Activated naive CD4-positive, alpha-beta T cell treated with anti-CD3 and anti-CD28 coated beads for 36 hours (primary cell): ENCODE data around the gene KRTAP4-11. TPM values are rescaled to one million over a fixed set of nuclear protein-coding genes. Genes with fewer than 3 reads are reported as not detected.
"Not testable (repeated sequence)": the region's sequence is repeated elsewhere in the genome, so short reads cannot be mapped to it uniquely, and the experiment has no call there.

Experiments used
- CTCF ChIA-PET: fragments of 350-600 bp; sonication (Branson Sonifier 250); formaldehyde crosslinking; loops from one replicate; lab custom pipeline; 2021; ENCODE audit warnings: antibody characterized with exemption; lab: Charles Lee
- DNase-seq: peaks from one replicate; pipeline ENCODE4 v3.0.0-alpha.2; 2020
- H3K27ac Mint-ChIP-seq: one replicate; pipeline ENCODE4 v1.8.0; 2021; ENCODE audit warnings: mild to moderate bottlenecking, mixed read lengths
- H3K27me3 Mint-ChIP-seq: one replicate; pipeline ENCODE4 v1.8.0; 2021; ENCODE audit warnings: low read depth, mixed read lengths
- H3K36me3 Mint-ChIP-seq: one replicate; pipeline ENCODE4 v1.8.0; 2021; ENCODE audit warnings: low read depth, mixed read lengths
- H3K4me1 Mint-ChIP-seq: one replicate; pipeline ENCODE4 v1.8.0; 2021; ENCODE audit warnings: low read depth, mixed read lengths
- H3K4me3 Mint-ChIP-seq: one replicate; pipeline ENCODE4 v1.8.0; 2021; ENCODE audit warnings: mild to moderate bottlenecking, moderate library complexity, mixed read lengths
- H3K9me3 Mint-ChIP-seq: one replicate; pipeline ENCODE4 v1.8.0; 2021; ENCODE audit warnings: mixed read lengths
- intact Hi-C: fragments of 100-400 bp; cut with micrococcal nuclease; formaldehyde crosslinking; loops from one replicate; pipeline ENCODE4 v1.15.1; 2023
- total RNA-seq, 2 experiments: library from RNA; stranded (reverse); gene quantifications; one replicate each; pipeline ENCODE4 v1.2.3, GENCODE V29; 2021

Gene KRTAP4-11
- not detected for total RNA-seq

DNA sequence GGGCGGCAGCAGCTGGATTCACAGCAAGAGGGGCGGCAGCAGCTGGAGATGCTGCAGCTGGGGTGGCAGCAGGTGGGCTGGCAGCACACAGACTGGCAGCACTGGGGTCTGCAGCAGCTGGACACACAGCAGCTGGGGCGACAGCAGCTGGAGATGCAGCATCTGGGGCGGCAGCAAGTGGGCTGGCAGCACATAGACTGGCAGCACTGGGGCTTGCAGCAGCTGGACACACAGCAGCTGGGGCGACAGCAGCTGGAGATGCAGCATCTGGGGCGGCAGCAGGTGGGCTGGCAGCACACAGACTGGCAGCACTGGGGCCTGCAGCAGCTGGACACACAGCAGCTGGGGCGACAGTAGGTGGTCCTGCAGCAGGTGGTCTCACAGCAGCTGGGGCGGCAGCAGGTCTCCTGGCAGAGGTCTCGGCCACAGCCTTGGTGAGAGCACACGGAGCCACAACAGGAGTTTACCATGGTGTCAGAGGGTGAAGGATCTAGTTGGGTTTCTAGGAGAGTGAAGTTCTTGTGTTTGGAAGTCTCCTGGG lies at the start of gene KRTAP4-11:
TSS of gene KRTAP4-11 (minus strand) at position 528 of the 541 bp plus-strand sequence. CDS start at position 470, 58 bp downstream.
- DNase-seq, H3K27me3 Mint-ChIP-seq, H3K36me3 Mint-ChIP-seq, H3K27ac Mint-ChIP-seq, H3K4me3 Mint-ChIP-seq, H3K9me3 Mint-ChIP-seq, intact Hi-C loops, CTCF ChIA-PET: not testable (repeated sequence)
- H3K4me1 Mint-ChIP-seq: peaks cover 21% of the 10 kb centered on the region

GRCh38 chr17:41167561-41167960 lies 49.4 kb upstream of the KRTAP4-11 start:
- H3K27me3 Mint-ChIP-seq: no peaks in the 10 kb centered on the region
- H3K4me1 Mint-ChIP-seq: no peaks in the 10 kb centered on the region
- intact Hi-C loops: no loop called here
- H3K9me3 Mint-ChIP-seq: no peaks in the 10 kb centered on the region
- CTCF ChIA-PET: no interaction called here
- H3K27ac Mint-ChIP-seq: no peak overlapping the region
- no peaks in the 10 kb centered on the region for H3K36me3 Mint-ChIP-seq
- DNase-seq: no peak
- H3K4me3 Mint-ChIP-seq: no peak overlapping the region

DNA sequence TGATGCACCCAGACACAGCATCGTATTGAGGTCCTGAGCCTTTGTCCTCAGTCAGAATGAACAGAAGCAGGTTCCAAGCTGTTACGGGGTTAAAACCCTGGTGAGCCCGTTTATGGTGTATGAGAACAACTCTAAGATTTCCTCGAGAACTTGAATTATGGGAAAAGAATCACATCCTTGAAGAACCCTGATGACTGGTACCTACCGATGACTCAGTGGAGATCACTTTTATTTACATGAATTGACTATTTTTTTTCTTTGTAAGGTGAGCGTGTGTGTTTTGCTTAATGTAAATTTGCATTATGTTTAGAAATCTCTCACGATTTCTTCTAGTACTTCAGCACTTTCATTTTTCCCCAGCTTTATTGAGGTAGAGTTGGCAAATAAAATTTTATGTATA lies 45.7 kb upstream of the KRTAP4-11 start:
- Mint-ChIP-seq H3K27ac (no peak overlapping the region), H3K4me1 (no peaks in the 10 kb centered on the region), H3K4me3 (no peak overlapping the region), H3K9me3 (no peaks in the 10 kb centered on the region), H3K27me3 (no peaks in the 10 kb centered on the region), H3K36me3 (no peaks in the 10 kb centered on the region)
- no peak for DNase-seq
- intact Hi-C loops: no loop called here
- CTCF ChIA-PET: no interaction called here

DNA sequence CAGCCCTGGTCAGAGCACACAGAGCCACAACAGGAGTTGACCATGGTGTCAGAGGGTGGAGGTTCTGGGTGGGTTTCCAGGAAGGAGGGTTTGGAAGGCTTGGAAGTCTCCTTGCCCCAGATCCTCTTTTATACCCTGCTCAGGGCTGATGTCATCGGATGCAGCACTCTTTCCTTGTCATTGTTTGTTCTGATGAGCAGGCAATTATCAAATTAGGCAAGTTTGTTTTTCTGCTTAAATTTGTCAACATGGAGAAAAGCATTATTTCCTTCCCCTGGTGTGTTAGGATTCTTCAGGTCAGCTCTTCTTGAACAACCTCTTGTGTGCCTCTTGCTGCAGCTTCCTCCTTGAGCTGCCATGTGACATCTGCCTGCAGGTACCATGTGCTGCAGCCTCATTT lies 42.5 kb upstream of the KRTAP4-11 start, which contains the start of gene KRTAP4-4:
TSS of gene KRTAP4-4 (minus strand) at position 101 of the 400 bp plus-strand sequence. CDS start at position 44, 57 bp downstream.
- Mint-ChIP-seq H3K27ac (no peak within 1 kb of the TSS), H3K4me1 (no peaks in the 10 kb centered on the region), H3K36me3 (no peaks in the 10 kb centered on the region), H3K4me3 (no peak within 1 kb of the TSS), H3K27me3 (peaks cover 1% of the 10 kb centered on the region), H3K9me3 (no peaks in the 10 kb centered on the region)
- DNase-seq: no peak
- intact Hi-C loops: no loop called here
- CTCF ChIA-PET: interaction anchor here (0.5 to 0.7 kb wide), 3 partner anchors 211 to 336 kb away, joined by 4 to 5 read pairs (median 4); no protein-coding TSS in a partner anchor

GRCh38 chr17:41160190-41160589 lies 42.0 kb upstream of the KRTAP4-11 start:
- H3K9me3 Mint-ChIP-seq, intact Hi-C loops, H3K36me3 Mint-ChIP-seq, H3K4me3 Mint-ChIP-seq, H3K27ac Mint-ChIP-seq, H3K4me1 Mint-ChIP-seq, DNase-seq, H3K27me3 Mint-ChIP-seq: not testable (repeated sequence)
- CTCF ChIA-PET: interaction anchor here (0.6 to 0.7 kb wide), 2 partner anchors 211 to 337 kb away, joined by 4 read pairs; no protein-coding TSS in a partner anchor

- H3K27ac Mint-ChIP-seq: no peak overlapping the region
- no peak overlapping the region for H3K4me3 Mint-ChIP-seq
- no peaks in the 10 kb centered on the region for H3K36me3 Mint-ChIP-seq
- CTCF ChIA-PET: no interaction called here
- intact Hi-C loops: no loop called here
- H3K4me1 Mint-ChIP-seq: no peaks in the 10 kb centered on the region
- no peaks in the 10 kb centered on the region for H3K9me3 Mint-ChIP-seq
- no peak for DNase-seq
- H3K27me3 Mint-ChIP-seq: peaks cover 4% of the 10 kb centered on the region
Observed at GRCh38 chr17:41153856-41154255, 35.7 kb upstream of the KRTAP4-11 start.

GRCh38 chr17:41151525-41151924 lies 33.4 kb upstream of the KRTAP4-11 start:
- Mint-ChIP-seq H3K27me3 (peaks cover 4% of the 10 kb centered on the region), H3K9me3 (no peaks in the 10 kb centered on the region), H3K27ac (no peak overlapping the region), H3K4me3 (no peak overlapping the region), H3K36me3 (no peaks in the 10 kb centered on the region), H3K4me1 (no peaks in the 10 kb centered on the region)
- DNase-seq: no peak
- CTCF ChIA-PET: no interaction called here
- intact Hi-C loops: no loop called here

DNA sequence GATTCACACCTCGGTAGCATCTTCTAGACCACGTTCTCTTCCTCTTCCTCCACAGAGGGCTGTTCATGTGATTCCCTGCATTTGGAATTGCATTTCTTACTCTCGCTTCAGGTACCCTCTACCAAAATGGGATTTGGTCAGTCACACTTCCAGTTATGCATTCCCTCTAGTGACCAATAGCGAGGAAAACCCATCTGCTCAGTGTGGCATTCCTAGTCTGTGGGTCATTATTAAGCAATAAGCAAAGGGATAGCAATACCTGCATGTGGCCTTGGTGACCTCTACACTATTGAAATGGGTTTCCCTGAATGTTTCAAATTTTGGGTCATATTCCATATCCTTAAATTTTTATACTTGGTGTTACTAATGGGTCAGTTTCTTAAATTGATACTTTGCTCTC lies 31.9 kb upstream of the KRTAP4-11 start:
- no peak for DNase-seq
- peaks cover 2% of the 10 kb centered on the region for H3K27me3 Mint-ChIP-seq
- no peak overlapping the region for H3K4me3 Mint-ChIP-seq
- H3K4me1 Mint-ChIP-seq: no peaks in the 10 kb centered on the region
- H3K27ac Mint-ChIP-seq: no peak overlapping the region
- no peaks in the 10 kb centered on the region for H3K36me3 Mint-ChIP-seq
- intact Hi-C loops: no loop called here
- CTCF ChIA-PET: interaction anchor here (1.1 kb wide), 1 partner anchor 25 kb away, joined by 3 read pairs; no protein-coding TSS in a partner anchor
- no peaks in the 10 kb centered on the region for H3K9me3 Mint-ChIP-seq

- CTCF ChIA-PET: interaction anchor here (1.1 kb wide), 1 partner anchor 26 kb away, joined by 3 read pairs; no protein-coding TSS in a partner anchor
- H3K27me3 Mint-ChIP-seq: peaks cover 2% of the 10 kb centered on the region
- no peak for DNase-seq
- intact Hi-C loops: no loop called here
- no peak within 1 kb of the TSS for H3K27ac Mint-ChIP-seq
- H3K36me3 Mint-ChIP-seq: no peaks in the 10 kb centered on the region
- H3K4me3 Mint-ChIP-seq: no peak within 1 kb of the TSS
- no peaks in the 10 kb centered on the region for H3K4me1 Mint-ChIP-seq
- H3K9me3 Mint-ChIP-seq: no peaks in the 10 kb centered on the region
Observed at GRCh38 chr17:41149652-41149985, 31.4 kb upstream of the KRTAP4-11 start, which contains the start of gene KRTAP4-5. TSS of gene KRTAP4-5 (minus strand) at chr17:41149825. CDS start at chr17:41149767, 58 bp downstream.

DNA sequence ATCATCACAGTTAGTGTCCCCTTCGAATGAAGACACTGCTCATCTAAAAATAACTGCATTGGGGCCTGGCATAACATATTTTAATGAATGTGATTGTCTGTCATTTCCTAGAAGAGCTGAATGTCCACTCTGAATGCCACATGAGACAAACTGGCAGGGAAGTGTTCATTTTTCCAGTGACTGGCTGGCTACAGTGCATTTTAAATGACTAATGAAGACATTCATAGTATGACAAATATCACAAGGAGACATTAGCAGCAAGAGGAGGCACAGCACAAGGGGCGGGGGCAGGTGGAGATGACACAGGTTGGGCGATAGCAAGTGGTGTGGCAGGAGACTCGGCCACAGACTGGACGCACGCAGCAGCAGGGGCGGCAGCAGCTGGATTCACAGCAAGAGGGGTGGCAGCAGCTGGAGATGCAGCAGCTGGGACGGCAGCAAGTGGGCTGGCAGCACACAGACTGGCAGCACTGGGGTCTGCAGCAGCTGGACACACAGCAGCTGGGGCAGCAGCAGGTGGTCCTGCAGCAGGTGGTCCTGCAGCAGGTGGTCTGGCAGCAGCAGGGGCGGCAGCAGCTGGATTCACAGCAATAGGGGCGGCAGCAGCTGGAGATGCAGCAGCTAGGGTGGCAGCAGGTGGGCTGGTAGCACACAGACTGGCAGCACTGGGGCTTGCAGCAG lies 30.9 kb upstream of the KRTAP4-11 start:
- H3K27me3 Mint-ChIP-seq, intact Hi-C loops, H3K9me3 Mint-ChIP-seq, H3K4me3 Mint-ChIP-seq, H3K27ac Mint-ChIP-seq, H3K4me1 Mint-ChIP-seq, H3K36me3 Mint-ChIP-seq, CTCF ChIA-PET, DNase-seq: not testable (repeated sequence)

GRCh38 chr17:41147531-41148204 lies 29.5 kb upstream of the KRTAP4-11 start:
- Mint-ChIP-seq H3K27me3 (no peaks in the 10 kb centered on the region), H3K36me3 (no peaks in the 10 kb centered on the region), H3K27ac (no peak overlapping the region), H3K4me3 (no peak overlapping the region), H3K9me3 (peaks cover 9% of the 10 kb centered on the region), H3K4me1 (no peaks in the 10 kb centered on the region)
- intact Hi-C loops: no loop called here
- DNase-seq: no peak
- CTCF ChIA-PET: no interaction called here

DNA sequence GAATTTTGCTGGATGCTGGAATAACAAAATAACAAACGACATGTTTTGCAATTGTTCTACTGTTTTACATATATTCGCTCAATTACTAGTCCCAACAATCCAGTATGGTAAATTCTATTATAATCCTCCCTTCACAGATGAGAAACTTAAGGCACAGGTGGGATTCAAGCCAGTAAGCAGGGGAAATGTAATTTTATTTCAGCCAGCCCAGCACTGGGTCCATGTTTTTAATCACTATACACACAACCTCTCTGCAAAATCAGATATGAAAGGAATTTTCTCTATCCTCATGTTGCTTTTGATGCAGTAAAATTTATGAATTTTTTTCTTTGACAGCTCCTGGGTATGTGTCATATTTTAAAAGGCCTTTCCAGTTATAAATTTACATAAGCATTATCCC lies 27.1 kb upstream of the KRTAP4-11 start:
- peaks cover 17% of the 10 kb centered on the region for H3K9me3 Mint-ChIP-seq

More for the DNA sequence above, 27.1 kb upstream of the KRTAP4-11 start:
- Mint-ChIP-seq H3K27ac (no peak overlapping the region), H3K27me3 (no peaks in the 10 kb centered on the region), H3K36me3 (no peaks in the 10 kb centered on the region), H3K4me3 (no peak overlapping the region), H3K4me1 (no peaks in the 10 kb centered on the region)
- intact Hi-C loops: no loop called here
- DNase-seq: no peak
- CTCF ChIA-PET: no interaction called here
